GM19025 (cell line): ENCODE results near the gene EEF2.

Experiments used
- ATAC-seq: cut with Tn5 transposase; IDR thresholded peaks from one replicate; pipeline ENCODE4 v1.9.1; 2021; ENCODE audit warnings: mild to moderate bottlenecking, low read depth, moderate library complexity; ENCODE audit not compliant: unreplicated experiment

The EEF2 gene

GRCh38 chr19:3986260-3987041 is 1.2 kb upstream of the EEF2 start:
- ATAC-seq = no peak

DNA sequence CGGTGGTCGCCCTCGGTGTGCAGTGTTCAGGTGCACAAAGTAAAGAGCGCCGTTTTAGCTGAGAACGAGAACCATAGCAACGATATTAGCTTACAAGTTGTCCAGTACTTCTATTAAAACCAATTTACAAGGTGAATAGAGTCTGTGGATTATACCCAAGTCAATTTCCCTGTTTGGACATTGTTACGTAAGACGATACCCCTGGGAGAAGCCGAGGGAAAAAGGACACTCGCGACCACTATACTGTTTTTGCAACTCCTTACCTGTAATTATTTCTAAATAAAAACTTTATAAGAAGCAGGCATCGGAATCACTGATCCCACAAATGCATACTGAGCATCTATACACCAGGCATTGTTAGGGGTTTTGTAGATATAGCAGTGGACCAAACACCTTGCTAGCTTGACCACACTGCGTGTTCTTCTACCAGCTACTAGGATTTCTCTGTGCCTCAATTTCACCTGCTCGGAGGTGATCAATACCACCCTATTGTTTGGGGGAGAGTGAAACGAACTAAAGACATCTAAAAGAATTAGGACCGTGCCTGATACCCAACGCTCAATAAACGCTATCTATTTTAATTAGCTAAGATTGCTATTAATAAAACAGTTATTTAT is 488 bp upstream of the EEF2 start:
- no peak for ATAC-seq

GRCh38 chr19:3984584-3984907 is 717 bp downstream of the EEF2 start:
- ATAC-seq = no peak

DNA sequence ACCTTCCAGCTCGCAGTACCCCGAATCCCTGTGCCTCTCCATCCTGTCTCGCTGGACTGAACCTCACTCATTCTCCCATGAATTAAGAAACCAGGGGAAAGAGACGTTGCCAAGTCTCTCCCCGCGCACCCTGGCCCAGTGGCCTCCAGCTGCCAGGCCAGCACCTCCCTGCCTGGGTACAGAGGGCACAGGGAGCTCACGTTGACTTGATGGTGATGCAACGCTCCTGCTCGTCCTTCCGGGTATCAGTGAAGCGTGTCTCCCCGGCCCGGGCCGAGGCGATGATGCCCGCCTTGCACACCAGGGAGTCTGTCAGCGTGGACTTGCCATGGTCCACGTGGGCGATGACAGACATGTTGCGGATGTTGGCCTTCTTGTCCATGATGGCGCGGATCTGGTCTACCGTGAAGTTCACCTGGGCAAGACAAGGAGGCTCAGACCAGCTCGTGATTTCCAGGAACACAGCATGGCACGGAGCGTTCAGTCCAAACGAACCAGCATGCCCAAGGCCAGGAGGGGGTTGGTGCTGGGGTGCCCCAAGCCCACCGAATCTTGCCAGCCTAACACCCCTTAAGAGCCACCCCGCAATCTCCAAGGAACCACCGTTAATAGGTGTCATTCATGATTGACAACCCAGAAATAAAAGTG is 1.2 kb downstream of the EEF2 start:
- no peak for ATAC-seq

DNA sequence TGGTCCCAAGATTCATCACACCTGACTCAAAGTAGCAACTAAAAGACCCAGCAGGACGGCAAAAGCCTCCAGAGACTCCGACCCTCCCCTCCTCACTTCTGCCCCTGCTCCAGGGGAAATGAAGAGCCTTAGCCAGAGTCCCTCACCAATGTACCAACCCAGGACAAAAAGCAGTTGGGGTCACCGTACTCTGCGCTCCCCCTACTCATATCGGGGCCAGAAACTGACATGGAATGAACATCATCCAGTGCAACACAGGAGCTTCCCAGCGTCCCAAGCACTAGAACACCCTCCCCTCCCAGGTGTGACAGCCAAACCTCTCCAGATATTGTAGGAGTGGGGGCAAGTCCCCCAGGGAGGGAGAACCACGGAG is 1.7 kb downstream of the EEF2 start:
- ATAC-seq = no peak

DNA sequence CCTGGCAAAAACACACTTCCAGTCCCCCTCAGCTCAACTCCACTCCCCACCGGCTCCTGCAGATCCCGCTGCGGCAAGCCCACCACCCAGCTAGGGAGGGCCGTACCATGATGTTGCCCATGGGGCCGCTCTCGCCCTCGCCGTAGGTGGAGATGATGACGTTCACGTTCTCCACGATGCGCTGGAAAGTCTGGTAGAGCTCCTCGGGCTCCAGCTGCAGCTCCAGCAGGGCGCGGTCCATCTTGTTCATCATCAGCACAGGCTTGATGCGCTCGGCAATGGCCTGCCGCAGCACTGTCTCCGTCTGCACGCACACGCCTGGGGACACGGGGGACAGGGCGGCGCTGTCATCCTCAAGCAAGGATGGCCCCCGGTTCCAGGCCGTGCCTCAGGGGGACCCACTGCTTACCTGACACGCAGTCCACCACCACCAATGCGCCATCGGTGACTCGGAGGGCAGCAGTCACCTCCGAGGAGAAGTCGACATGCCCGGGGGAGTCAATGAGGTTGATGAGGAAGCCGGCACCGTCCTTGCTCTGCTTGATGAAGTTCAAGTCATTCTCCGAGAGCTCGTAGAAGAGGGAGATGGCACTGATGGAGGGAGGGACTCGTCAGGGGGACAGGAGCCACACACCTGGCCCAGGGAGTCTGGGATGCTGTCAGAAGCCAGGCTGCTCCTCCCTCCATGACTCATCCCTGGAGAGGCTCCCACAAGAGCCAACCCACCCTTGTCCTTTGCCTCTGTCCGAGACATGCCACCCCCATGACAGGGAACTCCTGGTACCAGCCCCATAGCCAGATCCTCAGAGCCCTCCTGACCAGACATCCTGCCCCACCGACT is 2.3 kb downstream of the EEF2 start:
- ATAC-seq = no peak

- ATAC-seq = no peak
Observed at GRCh38 chr19:3981736-3982681, 3.3 kb downstream of the EEF2 start.

DNA sequence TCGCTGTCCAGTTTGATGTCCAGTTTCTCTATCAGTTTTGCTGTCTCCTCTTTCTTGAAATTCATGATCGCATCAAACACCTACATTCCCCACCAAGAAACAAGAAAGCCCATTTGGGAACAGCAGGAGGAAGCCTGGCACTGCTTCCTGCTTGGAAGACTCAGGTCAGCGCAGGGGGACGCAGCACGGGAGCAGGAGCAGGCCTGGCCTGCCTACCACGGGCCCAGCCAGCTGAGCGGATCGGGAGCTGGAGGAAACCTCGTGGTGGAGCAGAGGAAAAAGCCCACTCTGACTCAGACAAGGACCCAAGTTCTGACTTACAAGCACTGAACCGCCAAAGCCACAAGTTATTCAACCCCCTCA is 3.9 kb downstream of the EEF2 start:
- no peak for ATAC-seq

- ATAC-seq = no peak
Observed at GRCh38 chr19:3980353-3981251, 4.7 kb downstream of the EEF2 start.

GRCh38 chr19:3979674-3980352 is 5.5 kb downstream of the EEF2 start:
- no peak for ATAC-seq

DNA sequence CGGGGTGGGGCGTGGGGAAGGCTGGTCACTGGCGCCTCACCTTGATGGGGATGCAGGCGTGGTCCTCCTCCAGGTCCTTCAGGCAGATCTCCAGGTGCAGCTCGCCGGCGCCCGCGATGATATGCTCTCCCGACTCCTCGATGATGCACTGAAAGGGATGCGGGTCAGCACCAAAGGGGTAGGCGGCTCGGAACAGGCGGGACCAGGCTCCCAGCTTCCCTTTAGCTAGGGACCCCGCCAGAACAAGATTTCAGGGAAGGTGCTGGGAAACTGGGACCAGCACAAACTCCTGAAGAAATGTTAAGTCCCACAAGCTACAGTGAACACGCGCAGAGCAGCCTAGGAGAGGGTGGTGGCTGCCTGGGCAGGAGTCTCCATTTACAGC is 6.0 kb downstream of the EEF2 start:
- ATAC-seq = no peak

DNA sequence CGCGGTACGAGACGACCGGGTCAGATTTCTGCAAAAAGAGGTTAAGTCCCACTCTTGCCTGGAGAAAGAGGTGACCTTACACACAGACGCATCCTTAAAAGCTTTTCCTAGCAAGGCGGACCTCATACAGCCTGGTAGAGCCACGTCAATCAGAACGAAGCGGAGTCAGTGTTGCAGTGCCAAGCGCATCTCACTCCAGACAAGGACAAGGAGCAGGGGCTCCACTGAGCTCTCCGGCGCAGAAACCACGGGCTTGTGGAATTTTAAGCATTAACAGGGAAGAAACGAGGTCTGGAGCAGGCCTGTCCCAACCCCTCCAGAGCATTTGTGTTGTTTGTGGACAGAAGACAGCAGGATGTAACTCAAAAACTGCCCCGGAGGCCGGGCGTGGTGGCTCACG is 7.1 kb downstream of the EEF2 start:
- ATAC-seq = no peak

GRCh38 chr19:3977242-3978143 is 7.8 kb downstream of the EEF2 start:
- ATAC-seq = no peak

GRCh38 chr19:3976495-3977241 is 8.6 kb downstream of the EEF2 start:
- ATAC-seq = no peak

GRCh38 chr19:3975637-3976087 is 9.6 kb downstream of the EEF2 start:
- ATAC-seq = no peak

DNA sequence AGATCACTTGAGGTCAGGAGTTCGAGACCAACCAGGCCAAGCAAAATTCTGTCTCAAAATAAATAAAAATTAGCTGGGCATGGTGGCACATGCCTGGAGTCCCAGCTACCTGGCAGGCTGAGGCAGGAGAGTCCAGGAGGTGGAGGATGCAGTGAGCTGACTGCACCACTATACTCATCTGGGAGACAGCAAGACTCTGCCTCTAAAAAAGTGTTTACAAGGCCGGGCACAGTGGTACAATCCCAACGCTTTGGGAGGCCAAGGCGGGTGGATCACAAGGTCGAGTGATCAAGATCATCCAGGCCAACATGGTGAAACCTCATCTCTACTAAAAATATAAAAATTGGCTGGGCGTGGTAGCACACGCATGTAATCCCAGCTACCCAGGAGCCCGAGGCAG is 10.1 kb downstream of the EEF2 start:
- ATAC-seq = no peak
